MM.1S (cell line): Measurements from ENCODE around the gene CLCN7.

Experiments
- CTCF ChIP-seq: fragments of 300-600 bp; sonication (generic); IDR thresholded peaks from 2 replicates; pipeline ENCODE4 v1.5.1; 2016; ENCODE audit warnings: antibody characterized with exemption, low read length, mixed read lengths
- EZH2phosphoT487 ChIP-seq: fragments of 300-600 bp; sonication (generic); IDR thresholded peaks from 2 replicates; pipeline ENCODE4 v1.6.1; 2018; ENCODE audit warnings: antibody characterized with exemption, low read length

- TF ChIP-seq CTCF: no peak
- TF ChIP-seq EZH2phosphoT487: no peak
These were observed 45.6 kb upstream of the CLCN7 start for GRCh38 chr16:1520461-1520860.
